Endothelial cell of umbilical vein (primary cell): ENCODE measurements around the gene SULT1C2. TPM values are rescaled to one million over a fixed set of nuclear protein-coding genes. Genes with fewer than 3 reads are reported as not detected.

Source experiments
- BruUV-seq: library from RNA; stranded (reverse); fragments of 400-500 nt; replicated peaks from 2 replicates; lab custom pipeline; 2021; lab: Mats Ljungman, UMichigan
- CTCF ChIA-PET: fragments of 300-600, 350-600 bp; sonication (Branson Sonifier 250); formaldehyde crosslinking; loops from one replicate; lab custom pipeline; 2021; ENCODE audit warnings: antibody characterized with exemption, inconsistent platforms; lab: Charles Lee
- POLR2A ChIA-PET: fragments of 300-600, 350-600 bp; sonication (Branson Sonifier 250); formaldehyde crosslinking; loops from one replicate; lab custom pipeline; 2021; ENCODE audit warnings: antibody characterized with exemption, inconsistent platforms; lab: Charles Lee
- DNase-seq: peaks from one replicate; pipeline ENCODE4 v3.0.0-alpha.2; 2011; ENCODE audit warnings: low read depth, low spot score
- FAIRE-seq: peaks from 2 replicates; lab custom pipeline; 2011; peaks lifted over from hg19 to GRCh38; lab: Jason Lieb, UNC
- H2AFZ ChIP-seq: 2 replicates; pipeline ENCODE4 v1.6.0; 2012; ENCODE audit warnings: low read depth, low read length, control low read depth, inconsistent platforms
- H3K27ac ChIP-seq: 2 replicates; pipeline ENCODE4 v1.5.1; 2011; ENCODE audit warnings: low read depth, mild to moderate bottlenecking, control low read depth, low read length, moderate library complexity; ENCODE audit not compliant: insufficient read depth
- H3K27me3 ChIP-seq, 2 experiments: 2 replicates each; pipeline versions ENCODE4 v1.6.0 to v1.6.1; 2011; ENCODE audit warnings: low read length in 2 of 2, mixed read lengths in 1 of 2; ENCODE audit not compliant: control insufficient read depth in 2 of 2, insufficient read depth in 2 of 2
- H3K36me3 ChIP-seq, 2 experiments: 2 replicates in 1 of 2; 3 replicates in 1 of 2; pipeline ENCODE4 v1.5.1; 2011; ENCODE audit warnings: low read length in 2 of 2, mild to moderate bottlenecking in 1 of 2, moderate library complexity in 1 of 2; ENCODE audit not compliant: control insufficient read depth in 2 of 2, insufficient read depth in 2 of 2; ENCODE audit errors: extremely low read depth in 1 of 2
- H3K4me1 ChIP-seq: 3 replicates; pipeline ENCODE4 v1.5.1; 2011; ENCODE audit warnings: mild to moderate bottlenecking, low read length; ENCODE audit not compliant: control insufficient read depth, insufficient read depth; ENCODE audit errors: extremely low read depth
- H3K4me2 ChIP-seq: 2 replicates; pipeline ENCODE4 v1.6.1; 2011; ENCODE audit warnings: low read length, control low read depth, mixed read lengths; ENCODE audit not compliant: insufficient read depth
- H3K4me3 ChIP-seq, 3 experiments: fragments of 200-600 bp in 1 of 3; sonication (generic), shearing (Covaris generic) in 1 of 3; replicated peaks in 1 of 3; 2 replicates each; pipeline ENCODE4 v1.5.1; 2011 to 2016; ENCODE audit warnings: control low read depth in 3 of 3, low read length in 3 of 3, mild to moderate bottlenecking in 2 of 3, inconsistent platforms in 1 of 3, low read depth in 1 of 3, moderate library complexity in 1 of 3; ENCODE audit not compliant: insufficient read depth in 1 of 3
- H3K79me2 ChIP-seq: 2 replicates; pipeline ENCODE4 v1.6.0; 2012; ENCODE audit warnings: low read length, inconsistent platforms; ENCODE audit not compliant: control insufficient read depth, insufficient read depth
- H3K9ac ChIP-seq: replicated peaks from 2 replicates; pipeline ENCODE3; 2011; ENCODE audit warnings: low read length, control low read depth; ENCODE audit not compliant: insufficient read depth; ENCODE audit errors: extremely low read depth
- H3K9me1 ChIP-seq: replicated peaks from 3 replicates; pipeline ENCODE4 v1.6.0; 2011; ENCODE audit warnings: mild to moderate bottlenecking, low read length; ENCODE audit not compliant: control insufficient read depth, insufficient read depth; ENCODE audit errors: extremely low read depth
- H3K9me3 ChIP-seq: replicated peaks from 2 replicates; pipeline ENCODE4 v1.5.1; 2012; ENCODE audit warnings: low read length, inconsistent platforms; ENCODE audit not compliant: control insufficient read depth, insufficient read depth
- H4K20me1 ChIP-seq: replicated peaks from 2 replicates; pipeline ENCODE3; 2011; ENCODE audit warnings: mild to moderate bottlenecking, low read length; ENCODE audit not compliant: control insufficient read depth, insufficient read depth; ENCODE audit errors: extremely low read depth
- CTCF ChIP-seq, 2 donors: IDR thresholded peaks; 1 replicate in 1 of 2; 2 replicates in 1 of 2; pipeline ENCODE4 v1.5.1; 2011; ENCODE audit warnings: low read length in 2 of 2, mild to moderate bottlenecking in 2 of 2, moderate library complexity in 2 of 2, control low read depth in 1 of 2, inconsistent platforms in 1 of 2, low read depth in 1 of 2; ENCODE audit not compliant: insufficient read depth in 1 of 2; ENCODE audit errors: extremely low read depth in 1 of 2
- EZH2 ChIP-seq: IDR thresholded peaks from 2 replicates; pipeline ENCODE4 v1.6.1; 2012; ENCODE audit warnings: borderline replicate concordance, low read depth, mild to moderate bottlenecking, moderate library complexity, low read length, inconsistent platforms; ENCODE audit not compliant: severe bottlenecking
- FOS ChIP-seq: IDR thresholded peaks from 2 replicates; pipeline ENCODE4 v1.6.1; 2011; ENCODE audit warnings: mild to moderate bottlenecking, low read length, moderate library complexity, borderline replicate concordance; ENCODE audit not compliant: insufficient read depth
- GATA2 ChIP-seq: IDR thresholded peaks from 2 replicates; pipeline ENCODE4 v1.7.0; 2011; ENCODE audit warnings: low read depth, mild to moderate bottlenecking, moderate library complexity, mixed read lengths, low read length; ENCODE audit not compliant: insufficient read length, insufficient read depth
- JUN ChIP-seq: IDR thresholded peaks from 2 replicates; pipeline ENCODE4 v1.6.1; 2011; ENCODE audit warnings: borderline replicate concordance, low read depth; ENCODE audit not compliant: insufficient read length, insufficient read depth
- MYC ChIP-seq: IDR thresholded peaks from one replicate; pipeline ENCODE4 v1.6.1; 2011; ENCODE audit warnings: mild to moderate bottlenecking, low read depth, low read length
- POLR2A ChIP-seq: IDR thresholded peaks from 2 replicates; pipeline ENCODE4 v1.6.1; 2012; ENCODE audit warnings: low read depth, mild to moderate bottlenecking, control low read depth, low read length
- POLR2AphosphoS5 ChIP-seq: IDR thresholded peaks from 2 replicates; pipeline ENCODE4 v1.6.1; 2012; ENCODE audit warnings: low read depth, mild to moderate bottlenecking, control low read depth, low read length, moderate library complexity; ENCODE audit not compliant: insufficient read depth
- dilution Hi-C: fragments of 300-500 bp; cut with MboI; formaldehyde crosslinking; loops from one replicate; pipeline ENCODE4 v1.15.0; 2019; ENCODE audit warnings: low sequenced_read_pairs; ENCODE audit not compliant: extremely low pct_ligation_motif_present
- intact Hi-C: fragments of 100-400 bp; cut with micrococcal nuclease; formaldehyde crosslinking; loops from one replicate; pipeline ENCODE4 v1.10.0; 2022
- polyA plus RNA-seq, 4 experiments: library from polyadenylated mRNA; depleted of rRNA in 3 of 4; stranded (reverse) in 3 of 4; unstranded in 1 of 4; fragments of >200 nt; gene quantifications; 2 replicates each; pipeline versions ENCODE4 v1.2.1 to v1.2.3, GENCODE V29; 2011 to 2012; ENCODE audit warnings: missing spikeins in 1 of 4
- total RNA-seq: library from RNA; stranded (reverse); gene quantifications from 2 replicates; pipeline ENCODE4 v1.2.3, GENCODE V29; 2021
- TF ChIP-seq, protein P1 (sequence below): IDR thresholded peaks from 2 replicates; pipeline ENCODE4 v1.6.1; 2011; ENCODE audit not compliant: insufficient read depth, insufficient read length

The SULT1C2 gene
- total and polyA plus RNA-seq, 2 donors (not counting 3 experiments of a cell fraction or from before 2014, with no cell fraction given): not detected

- no peaks in the 10 kb centered on the region for H3K36me3 ChIP-seq
- no peaks in the 10 kb centered on the region for H3K9me3 ChIP-seq
- no peak for DNase-seq
- no peak overlapping the region for H3K9ac ChIP-seq
- intact Hi-C loops: no loop called here
- H3K27ac ChIP-seq: no peak overlapping the region
- dilution Hi-C loops: no loop called here
- ChIA-PET CTCF (no interaction called here), POLR2A (no interaction called here)
- no peak overlapping the region for H2AFZ ChIP-seq
- peaks cover 0 to 4% of the 10 kb centered on the region in 2 experiments for H3K27me3 ChIP-seq
- H4K20me1 ChIP-seq: no peaks in the 10 kb centered on the region
- no peaks in the 10 kb centered on the region for H3K9me1 ChIP-seq
- no peak overlapping the region for H3K4me2 ChIP-seq
- no peak for FAIRE-seq
- H3K4me3 ChIP-seq: no peak overlapping the region
- TF ChIP-seq, protein P1, sequence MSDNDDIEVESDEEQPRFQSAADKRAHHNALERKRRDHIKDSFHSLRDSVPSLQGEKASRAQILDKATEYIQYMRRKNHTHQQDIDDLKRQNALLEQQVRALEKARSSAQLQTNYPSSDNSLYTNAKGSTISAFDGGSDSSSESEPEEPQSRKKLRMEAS: no peak
- TF ChIP-seq POLR2A (no peak), JUN (no peak), GATA2 (no peak), EZH2 (no peak), POLR2AphosphoS5 (no peak), MYC (no peak), FOS (no peak), CTCF (IDR thresholded peaks at IDR 0.05; ENCODE audit: extremely low read depth in 1 of 2, insufficient read depth in 1 of 2, low read depth in 1 of 2, low read length in 2 of 2) (no peak)
- H3K79me2 ChIP-seq: no peaks in the 10 kb centered on the region
- BruUV-seq: no TSS peak
- no peaks in the 10 kb centered on the region for H3K4me1 ChIP-seq
These were observed 27.3 kb downstream of the SULT1C2 start for GRCh38 chr2:108316033-108316432.
